ENCODE data around the gene B3GAT3. TPM values are rescaled to one million over a fixed set of nuclear protein-coding genes. Genes with fewer than 3 reads are reported as not detected.

B3GAT3 gene
- total RNA-seq, 4 donors from 2014 or later = 23.0 to 33.4 (median 25.1) TPM

DNA sequence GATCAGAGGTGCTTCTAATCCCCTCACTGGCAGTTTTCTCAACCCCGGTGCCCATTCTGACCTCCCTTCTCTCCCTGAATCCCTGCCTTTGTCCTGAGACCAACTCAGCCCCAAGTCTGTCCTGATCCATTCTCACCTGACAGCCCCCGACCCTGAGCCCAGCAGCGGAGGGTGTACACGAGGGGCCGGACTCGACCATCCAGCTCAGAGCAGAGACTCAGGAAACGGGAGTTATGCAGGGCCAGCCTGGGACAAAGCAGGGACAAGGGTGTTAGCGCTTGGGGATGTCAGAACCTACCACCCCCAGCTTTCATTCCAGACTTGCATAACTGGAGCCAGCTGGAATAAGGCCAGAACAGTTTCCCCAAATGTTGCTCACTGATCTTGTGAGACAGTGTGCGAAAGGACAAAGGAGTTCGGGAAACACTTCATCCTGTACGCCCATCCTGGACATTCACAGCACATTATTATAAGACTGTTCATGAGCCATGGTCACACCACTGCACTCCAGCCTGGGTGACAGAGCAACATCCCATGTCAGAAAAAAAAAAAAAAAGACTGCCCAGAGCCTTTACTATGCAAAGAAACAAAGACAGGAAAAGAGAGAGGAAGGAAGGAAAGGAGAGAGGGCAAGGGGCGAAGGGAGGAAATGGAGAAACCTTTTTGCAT, 44.6 kb downstream of the B3GAT3 start:
- DNase-seq = no peak
- H3K4me1 ChIP-seq = peaks cover 11 to 25% of the 10 kb centered on the region in 2 donors
- intact Hi-C loops (cut with DNase I) = no loop called here
- peak overlapping the region; percentile 31 to 100 (median 94) for H3K27ac ChIP-seq
- H3K4me3 ChIP-seq (replicated peaks in 1 of 3) = no peak overlapping the region
- WGBS, 2 donors = 65 to 87% methylated on average over 6 to 10 of the region's 12 CpGs
- no peaks in the 10 kb centered on the region for H3K9me3 ChIP-seq
- TF ChIP-seq, protein P1, sequence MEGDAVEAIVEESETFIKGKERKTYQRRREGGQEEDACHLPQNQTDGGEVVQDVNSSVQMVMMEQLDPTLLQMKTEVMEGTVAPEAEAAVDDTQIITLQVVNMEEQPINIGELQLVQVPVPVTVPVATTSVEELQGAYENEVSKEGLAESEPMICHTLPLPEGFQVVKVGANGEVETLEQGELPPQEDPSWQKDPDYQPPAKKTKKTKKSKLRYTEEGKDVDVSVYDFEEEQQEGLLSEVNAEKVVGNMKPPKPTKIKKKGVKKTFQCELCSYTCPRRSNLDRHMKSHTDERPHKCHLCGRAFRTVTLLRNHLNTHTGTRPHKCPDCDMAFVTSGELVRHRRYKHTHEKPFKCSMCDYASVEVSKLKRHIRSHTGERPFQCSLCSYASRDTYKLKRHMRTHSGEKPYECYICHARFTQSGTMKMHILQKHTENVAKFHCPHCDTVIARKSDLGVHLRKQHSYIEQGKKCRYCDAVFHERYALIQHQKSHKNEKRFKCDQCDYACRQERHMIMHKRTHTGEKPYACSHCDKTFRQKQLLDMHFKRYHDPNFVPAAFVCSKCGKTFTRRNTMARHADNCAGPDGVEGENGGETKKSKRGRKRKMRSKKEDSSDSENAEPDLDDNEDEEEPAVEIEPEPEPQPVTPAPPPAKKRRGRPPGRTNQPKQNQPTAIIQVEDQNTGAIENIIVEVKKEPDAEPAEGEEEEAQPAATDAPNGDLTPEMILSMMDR (IDR thresholded peaks at IDR 0.05) = no peak
- no peak for TF ChIP-seq POLR2A (IDR thresholded peaks at IDR 0.05)
- H3K36me3 ChIP-seq = peaks cover 24 to 29% of the 10 kb centered on the region in 2 donors
- no peaks in the 10 kb centered on the region for H3K27me3 ChIP-seq

DNA sequence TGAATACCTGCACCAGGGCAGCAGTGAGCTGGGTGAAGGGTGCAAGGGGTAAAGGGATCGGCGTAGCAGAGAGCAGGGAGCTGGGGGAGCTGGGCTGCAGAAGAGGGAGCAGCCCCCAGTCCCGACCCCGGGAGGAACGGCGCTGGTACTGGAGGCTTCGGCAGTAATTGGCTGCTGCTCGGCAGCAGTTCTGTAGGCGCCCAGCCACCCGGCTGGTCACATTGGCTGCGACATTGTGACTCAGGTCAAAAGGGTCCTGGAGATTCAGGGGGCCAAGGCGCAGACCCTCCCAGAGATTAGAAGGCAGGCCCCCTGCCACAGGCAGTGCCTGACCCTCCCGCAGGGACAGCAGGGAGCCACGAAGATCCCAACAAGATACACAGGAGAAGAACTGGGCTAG, 45.9 kb downstream of the B3GAT3 start:
- intact Hi-C loops (cut with DNase I) = no loop called here
- H3K4me1 ChIP-seq = peaks cover 11 to 29% of the 10 kb centered on the region in 2 donors
- TF ChIP-seq, protein P1 (IDR thresholded peaks at IDR 0.05) = no peak
- TF ChIP-seq POLR2A (IDR thresholded peaks at IDR 0.05) = no peak
- no peak overlapping the region for H3K4me3 ChIP-seq (replicated peaks in 1 of 3)
- WGBS, 2 donors = 79 to 88% methylated on average over 13 to 14 of the region's 14 CpGs
- no peak for DNase-seq
- peak overlapping the region in 2 of 3 donors; percentile 94 to 100 for H3K27ac ChIP-seq
- H3K27me3 ChIP-seq = no peaks in the 10 kb centered on the region
- no peaks in the 10 kb centered on the region for H3K9me3 ChIP-seq
- peaks cover 22 to 29% of the 10 kb centered on the region in 2 donors for H3K36me3 ChIP-seq

DNA sequence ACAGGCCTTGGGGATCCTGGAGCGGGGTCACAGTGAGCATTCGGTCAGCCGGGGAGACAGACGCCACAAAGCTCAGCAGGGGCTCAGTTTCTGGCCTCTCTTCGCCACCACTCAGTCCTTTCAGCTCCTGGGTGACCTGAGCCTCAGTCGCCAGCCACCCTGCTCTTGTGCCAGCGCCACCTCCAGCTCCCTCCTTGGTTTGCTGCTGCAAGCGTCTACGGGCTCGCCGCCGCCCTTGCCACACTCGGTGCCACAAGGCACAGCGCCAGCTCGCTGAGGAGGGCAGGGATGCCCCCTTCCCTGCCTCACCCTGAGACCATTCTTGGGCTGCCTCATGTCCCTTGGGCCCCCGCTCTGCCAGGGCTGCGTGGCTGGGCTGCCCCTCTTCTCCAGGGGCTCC, 46.6 kb downstream of the B3GAT3 start:
- Histone ChIP-seq H3K4me1 (peaks cover 11 to 29% of the 10 kb centered on the region in 2 donors), H3K36me3 (peaks cover 27 to 33% of the 10 kb centered on the region in 2 donors), H3K4me3 (replicated peaks in 1 of 3) (peak overlapping the region in 1 of 3 donors; percentile 47), H3K9me3 (no peaks in the 10 kb centered on the region), H3K27me3 (no peaks in the 10 kb centered on the region), H3K27ac (peak overlapping the region in 2 of 3 donors; percentile 94 to 100)
- WGBS, 2 donors = 71 to 76% methylated on average over 15 to 17 of the region's 17 CpGs
- no peak for DNase-seq
- intact Hi-C loops (cut with DNase I) = no loop called here
- no peak for TF ChIP-seq POLR2A (IDR thresholded peaks at IDR 0.05)

DNA sequence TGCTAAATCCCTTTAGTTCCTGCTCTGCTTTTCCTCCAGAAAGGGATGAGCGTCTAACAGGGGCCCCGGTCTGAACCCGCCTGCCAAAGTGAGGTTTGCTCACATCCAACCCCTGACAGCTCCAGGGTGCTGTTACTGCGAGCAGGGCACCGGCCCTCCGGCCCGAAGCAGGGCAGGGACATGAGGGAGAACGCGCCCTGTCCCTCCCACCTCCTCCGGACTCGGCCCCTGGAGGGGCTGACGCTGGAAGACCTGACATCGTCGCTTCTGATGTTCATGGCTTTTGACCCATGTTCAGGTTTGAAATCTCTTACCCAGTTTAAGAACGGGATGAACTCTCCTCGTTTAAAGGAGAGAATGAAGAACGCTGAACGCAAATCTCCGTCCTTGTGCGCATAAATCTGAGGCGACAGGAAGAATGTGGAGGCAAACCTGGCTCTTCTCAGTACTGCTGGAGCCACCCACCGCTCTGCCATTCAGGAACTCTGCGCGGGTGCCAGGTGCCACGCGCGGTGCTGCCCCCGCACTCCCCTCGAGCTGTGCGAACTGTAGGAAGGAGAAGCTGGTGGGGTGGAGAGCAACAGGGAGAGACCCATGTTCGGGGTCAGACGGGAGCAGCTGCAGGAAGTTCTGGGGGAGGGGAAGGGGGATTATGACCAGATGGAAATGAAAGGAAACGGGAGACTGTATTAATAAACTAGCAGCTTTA, 47.3 kb downstream of the B3GAT3 start:
- intact Hi-C loops (cut with DNase I) = no loop called here
- WGBS, 2 donors = 4 to 5% methylated on average over 18 to 31 of the region's 33 CpGs
- TF ChIP-seq, protein P1 (IDR thresholded peaks at IDR 0.05) = no peak
- no peak for TF ChIP-seq POLR2A (IDR thresholded peaks at IDR 0.05)
- no peaks in the 10 kb centered on the region for H3K9me3 ChIP-seq
- peak overlapping the region; percentile 32 to 73 (median 47) for H3K4me3 ChIP-seq (replicated peaks in 1 of 3)
- peaks cover 31 to 34% of the 10 kb centered on the region in 2 donors for H3K36me3 ChIP-seq
- H3K27me3 ChIP-seq = no peaks in the 10 kb centered on the region
- peaks cover 11 to 29% of the 10 kb centered on the region in 2 donors for H3K4me1 ChIP-seq
- peak; percentile 38 to 42 for DNase-seq
- peak overlapping the region; percentile 90 to 100 (median 94) for H3K27ac ChIP-seq

DNA sequence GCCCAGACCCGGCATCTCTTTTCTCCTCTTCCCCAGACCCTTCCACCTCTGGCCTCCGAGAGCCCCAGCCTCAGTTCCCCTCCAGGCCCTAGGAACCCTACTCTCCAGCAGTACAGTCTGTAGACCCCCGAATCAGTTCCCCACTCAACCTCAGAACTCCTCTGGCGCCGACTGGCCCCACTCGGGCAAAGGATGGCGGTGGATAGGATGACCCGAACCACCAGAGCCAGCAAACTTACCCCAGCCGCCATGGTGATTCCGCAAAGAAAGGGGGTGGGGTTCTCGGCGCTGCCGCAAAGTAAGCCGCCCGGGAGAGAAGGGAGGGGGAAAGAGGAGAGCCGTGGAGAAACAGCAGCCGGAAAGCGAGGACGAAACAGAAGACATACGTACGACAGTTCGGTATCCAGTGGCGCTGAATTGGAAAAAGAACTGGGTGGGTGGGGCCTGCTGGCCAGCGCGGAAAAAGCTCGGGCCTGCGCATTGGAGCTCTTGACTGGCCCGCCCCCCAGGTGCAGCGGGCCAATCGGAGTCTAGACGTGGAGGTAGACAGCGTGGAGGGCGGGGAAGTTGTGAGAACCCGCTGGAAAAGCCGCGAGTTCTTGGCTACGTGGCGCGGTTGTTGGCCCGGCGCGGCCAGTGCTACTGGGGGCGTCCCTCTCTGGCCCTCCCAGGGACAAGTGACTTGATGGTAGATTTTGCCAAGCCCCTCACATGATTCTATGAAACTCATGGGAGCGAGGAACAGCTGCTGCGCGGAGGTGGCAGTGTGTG, 48.0 kb downstream of the B3GAT3 start, which contains the start of gene EEF1G:
Gene EEF1G (minus strand): TSS at position 300 of the 771 bp plus-strand sequence. CDS start 49 bp downstream, at position 251.
- WGBS, 2 donors = 0 to 1% methylated on average over 34 to 46 of the region's 46 CpGs
- TF ChIP-seq POLR2A (IDR thresholded peaks at IDR 0.05) = peak in 1 of 2 donors; percentile 95
- TF ChIP-seq, protein P1 (IDR thresholded peaks at IDR 0.05) = no peak
- DNase-seq = peak; percentile 99
- Histone ChIP-seq H3K27me3 (no peaks in the 10 kb centered on the region), H3K4me3 (replicated peaks in 1 of 3) (peak within 1 kb of the TSS; percentile 56 to 81 (median 73)), H3K9me3 (no peaks in the 10 kb centered on the region), H3K27ac (peak within 1 kb of the TSS; percentile 90 to 100 (median 94)), H3K36me3 (peaks cover 38 to 39% of the 10 kb centered on the region in 2 donors), H3K4me1 (peaks cover 11 to 29% of the 10 kb centered on the region in 2 donors)
- intact Hi-C loops (cut with DNase I) = no loop called here

All from thyroid gland (tissue), 4 donors.